IMR-90 (cell line): Measurements from ENCODE around the gene CIDEC. TPM values are rescaled to one million over a fixed set of nuclear protein-coding genes. Genes with fewer than 3 reads are reported as not detected.

Experiments used
- ATAC-seq: fragments of 200-7000 bp; cut with Tn5 transposase; 2 replicates; pipeline ENCODE4 v1.9.1; 2020; ENCODE audit warnings: low read depth, mild to moderate bottlenecking, moderate library complexity
- BruUV-seq: library from RNA; stranded (reverse); fragments of 400-500 nt; replicated peaks from 2 replicates; lab custom pipeline; 2021; lab: Mats Ljungman, UMichigan
- CTCF ChIA-PET: fragments of 300-600 bp; formaldehyde crosslinking; extraction: SDS; loops from one replicate; lab custom pipeline; 2021; ENCODE audit warnings: antibody characterized with exemption; lab: Yijun Ruan, JAX
- POLR2A ChIA-PET: fragments of 300-600 bp; sonication (Branson Sonifier 250); formaldehyde crosslinking; loops from one replicate; lab custom pipeline; 2022; ENCODE audit warnings: antibody characterized with exemption; ENCODE audit not compliant: unreplicated experiment; lab: Charles Lee
- DNase-seq: peaks from one replicate; pipeline ENCODE4 v3.0.0; 2013
- H2AFZ ChIP-seq: replicated peaks from 2 replicates; pipeline ENCODE3; 2013; ENCODE audit warnings: low read length, mild to moderate bottlenecking; ENCODE audit not compliant: poor library complexity
- H2AK5ac ChIP-seq: 2 replicates; pipeline ENCODE4 v1.6.1; 2013; ENCODE audit warnings: low read depth, low read length, inconsistent platforms
- H2AK9ac ChIP-seq: replicated peaks from 2 replicates; pipeline ENCODE3; 2013; ENCODE audit warnings: mild to moderate bottlenecking, low read depth, low read length, moderate library complexity; ENCODE audit not compliant: poor library complexity
- H2BK120ac ChIP-seq: 2 replicates; pipeline ENCODE4 v1.6.1; 2013; ENCODE audit warnings: low read depth, low read length, inconsistent platforms
- H2BK15ac ChIP-seq: 3 replicates; pipeline ENCODE4 v1.6.1; 2013; ENCODE audit warnings: low read depth, low read length, inconsistent platforms
- H2BK20ac ChIP-seq: 2 replicates; pipeline ENCODE4 v1.6.1; 2013; ENCODE audit warnings: low read depth, mild to moderate bottlenecking, inconsistent platforms, low read length, moderate library complexity
- H2BK5ac ChIP-seq: 2 replicates; pipeline ENCODE4 v1.6.1; 2013; ENCODE audit warnings: mild to moderate bottlenecking, low read depth, low read length, inconsistent platforms; ENCODE audit not compliant: poor library complexity, severe bottlenecking
- H3K14ac ChIP-seq: replicated peaks from 2 replicates; pipeline ENCODE4 v1.6.1; 2013; ENCODE audit warnings: low read depth, low read length, inconsistent platforms
- H3K18ac ChIP-seq: 2 replicates; pipeline ENCODE4 v1.6.1; 2013; ENCODE audit warnings: low read depth, low read length, control low read depth
- H3K23ac ChIP-seq: 2 replicates; pipeline ENCODE4 v1.6.1; 2013; ENCODE audit warnings: low read depth, low read length, inconsistent platforms
- H3K27ac ChIP-seq: 2 replicates; pipeline ENCODE4 v1.5.1; 2013; ENCODE audit warnings: mild to moderate bottlenecking, control low read depth, low read length; ENCODE audit not compliant: insufficient read depth
- H3K27me3 ChIP-seq: 2 replicates; pipeline ENCODE4 v1.6.1; 2013; ENCODE audit warnings: low read length; ENCODE audit not compliant: control insufficient read depth, insufficient read depth
- H3K36me3 ChIP-seq: 2 replicates; pipeline ENCODE4 v1.6.1; 2013; ENCODE audit warnings: low read length, mixed read lengths; ENCODE audit not compliant: control insufficient read depth, insufficient read depth
- H3K4ac ChIP-seq: 2 replicates; pipeline ENCODE4 v1.6.1; 2013; ENCODE audit warnings: low read depth, low read length, inconsistent platforms
- H3K4me1 ChIP-seq: 2 replicates; pipeline ENCODE4 v1.6.1; 2013; ENCODE audit warnings: low read length, mixed read lengths; ENCODE audit not compliant: control insufficient read depth, insufficient read depth
- H3K4me2 ChIP-seq: 2 replicates; pipeline ENCODE4 v1.6.1; 2013; ENCODE audit warnings: low read depth, mild to moderate bottlenecking, control low read depth, low read length, moderate library complexity
- H3K4me3 ChIP-seq: 2 replicates; pipeline ENCODE4 v1.5.1; 2013; ENCODE audit warnings: low read depth, mild to moderate bottlenecking, control low read depth, low read length, moderate library complexity; ENCODE audit not compliant: insufficient read depth
- H3K56ac ChIP-seq: 2 replicates; pipeline ENCODE4 v1.6.1; 2013; ENCODE audit warnings: low read length, inconsistent platforms; ENCODE audit not compliant: insufficient read depth; ENCODE audit errors: extremely low read depth
- H3K79me1 ChIP-seq, 2 experiments: 2 replicates each; pipeline ENCODE4 v1.6.1; 2013; ENCODE audit warnings: low read length in 2 of 2, inconsistent platforms in 1 of 2, low read depth in 1 of 2
- H3K9ac ChIP-seq: 2 replicates; pipeline ENCODE4 v1.6.1; 2013; ENCODE audit warnings: low read depth, low read length, control low read depth
- H3K9me1 ChIP-seq: 2 replicates; pipeline ENCODE4 v1.6.1; 2013; ENCODE audit warnings: low read length, inconsistent platforms; ENCODE audit not compliant: insufficient read depth
- H3K9me3 ChIP-seq: 2 replicates; pipeline ENCODE4 v1.6.1; 2013; ENCODE audit warnings: low read length; ENCODE audit not compliant: control insufficient read depth, insufficient read depth
- H4K20me1 ChIP-seq: 2 replicates; pipeline ENCODE4 v1.6.1; 2013; ENCODE audit warnings: low read length, inconsistent platforms; ENCODE audit not compliant: insufficient read depth
- H4K5ac ChIP-seq: 2 replicates; pipeline ENCODE4 v1.6.1; 2013; ENCODE audit warnings: mild to moderate bottlenecking, low read depth, low read length, control low read depth
- H4K8ac ChIP-seq, 2 experiments: 2 replicates each; pipeline ENCODE4 v1.6.1; 2013; ENCODE audit warnings: low read depth in 2 of 2, low read length in 2 of 2, control low read depth in 1 of 2, inconsistent platforms in 1 of 2
- H4K91ac ChIP-seq: 2 replicates; pipeline ENCODE4 v1.6.1; 2013; ENCODE audit warnings: low read depth, low read length, inconsistent platforms; ENCODE audit not compliant: insufficient read depth
- CEBPB ChIP-seq: IDR thresholded peaks from 2 replicates; pipeline ENCODE4 v1.6.1; 2012; ENCODE audit warnings: low read depth, low read length, improper control_type of control experiment
- MAFK ChIP-seq: IDR thresholded peaks from 2 replicates; pipeline ENCODE4 v1.6.1; 2012; ENCODE audit warnings: low read depth, low read length, improper control_type of control experiment
- MAZ ChIP-seq: IDR thresholded peaks from 2 replicates; pipeline ENCODE4 v1.6.1; 2012; ENCODE audit warnings: low read depth, mild to moderate bottlenecking, low read length, improper control_type of control experiment, moderate library complexity, borderline replicate concordance
- POLR2A ChIP-seq: IDR thresholded peaks from 2 replicates; pipeline ENCODE4 v1.6.1; 2012; ENCODE audit warnings: mild to moderate bottlenecking, low read depth, low read length
- WGBS, 2 experiments: methylation state at CpG; one replicate each; pipeline versions ENCODE4 v1.1.5 to v1.1.7; 2013; ENCODE audit warnings: missing lambda C conversion rate in 2 of 2; ENCODE audit not compliant: insufficient read length in 1 of 2; ENCODE audit errors: extremely low coverage in 2 of 2; 5-methylcytosine and 5-hydroxymethylcytosine counted together
- dilution Hi-C: fragments of 300-500 bp; cut with HindIII; formaldehyde crosslinking; loops from one replicate; pipeline ENCODE4 v1.14.3; 2018; ENCODE audit warnings: low sequenced_read_pairs; ENCODE audit not compliant: unreplicated experiment
- in situ Hi-C: fragments of 300-500 bp; cut with MboI; formaldehyde crosslinking; loops from 3 replicates; pipeline ENCODE4 v1.14.3; 2019; ENCODE audit warnings: low sequenced_read_pairs, inconsistent platforms, mixed read lengths
- intact Hi-C: fragments of 100-400 bp; cut with micrococcal nuclease; formaldehyde crosslinking; loops from 2 replicates; pipeline ENCODE4 v1.10.0; 2022
- polyA plus RNA-seq, 3 experiments: library from polyadenylated mRNA; depleted of rRNA; stranded (reverse); fragments of >200 nt; gene quantifications; 2 replicates each; pipeline ENCODE4 v1.2.3, GENCODE V29; 2012; ENCODE audit warnings: low replicate concordance in 1 of 3
- total RNA-seq: library from RNA; depleted of rRNA; stranded (reverse); fragments of >200 nt; gene quantifications from 2 replicates; pipeline ENCODE4 v1.2.3, GENCODE V29; 2012

Gene CIDEC
- total and polyA plus RNA-seq, 2 of the 4 experiments (the other 2 are of a cell fraction), result 0.09 TPM; not detected in 1

DNA sequence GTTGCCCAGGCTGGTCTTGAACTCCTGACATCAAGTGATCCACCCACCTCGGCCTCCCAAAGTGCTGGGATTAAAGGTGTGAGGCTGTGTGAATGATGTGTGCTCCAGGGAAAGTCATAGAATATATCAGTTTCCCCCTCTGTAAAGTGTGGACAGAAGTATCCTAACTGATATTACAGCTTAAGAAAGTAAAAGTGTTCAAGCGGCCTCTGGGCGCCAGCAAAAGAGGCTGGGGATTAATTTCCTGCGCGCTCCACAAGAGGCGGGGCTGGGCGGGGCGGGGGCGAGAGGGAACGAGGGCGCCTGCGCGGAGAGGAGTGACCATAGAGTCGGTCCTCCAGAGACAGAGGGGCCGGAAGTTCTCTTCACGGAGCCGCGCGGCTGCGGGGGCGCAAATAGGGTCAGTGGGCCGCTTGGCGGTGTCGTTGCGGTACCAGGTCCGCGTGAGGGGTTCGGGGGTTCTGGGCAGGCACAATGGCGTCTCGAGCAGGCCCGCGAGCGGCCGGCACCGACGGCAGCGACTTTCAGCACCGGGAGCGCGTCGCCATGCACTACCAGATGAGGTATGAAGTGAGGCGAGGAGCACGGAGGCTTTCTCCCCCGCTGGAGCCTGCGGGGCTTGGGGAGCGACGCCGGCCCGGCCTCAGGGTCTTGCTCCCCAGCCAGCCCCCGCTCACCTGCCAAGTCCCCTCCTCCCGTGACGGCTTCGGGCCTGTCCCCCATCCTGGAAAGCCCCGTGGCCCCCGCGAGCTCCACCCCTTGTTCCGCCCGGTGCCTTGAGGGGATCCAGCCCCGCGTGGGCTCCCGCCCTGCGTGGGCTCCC is 10.4 kb upstream of the CIDEC start, which contains the start of gene JAGN1 (continued):
- TF ChIP-seq MAZ, result peak; percentile 25; the same call in 1 of the 2 replicates
- TF ChIP-seq MAFK, result no peak

DNA sequence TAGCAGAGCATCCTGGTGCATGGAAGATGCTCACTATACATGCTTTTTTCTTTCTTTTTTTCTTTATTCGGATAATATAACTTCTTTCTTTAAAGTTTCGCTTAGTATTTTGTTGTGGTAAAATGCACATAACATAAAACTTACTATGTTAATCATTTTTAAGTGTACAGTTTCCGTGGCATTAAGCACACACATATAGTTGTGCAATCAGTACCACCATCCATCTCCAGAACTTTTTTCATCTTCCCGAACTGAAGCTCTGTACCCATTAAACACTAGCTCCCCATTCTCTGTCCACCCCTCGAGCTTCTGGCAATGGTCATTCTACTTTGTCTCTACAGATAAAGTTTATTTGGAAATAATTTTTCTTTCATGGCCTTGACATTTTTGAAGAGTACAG is 9.4 kb upstream of the CIDEC start:
- Histone ChIP-seq H3K27ac (no peak overlapping the region), H3K4ac (0 out of 2 replicates have a peak overlapping the region, but pooled peaks have one; percentile 5), H2BK120ac (peak overlapping the region; percentile 34; the same call in 1 of the 2 replicates), H3K23ac (no peak overlapping the region), H4K20me1 (no peaks in the 10 kb centered on the region; the same call in 1 of the 2 replicates), H2AK9ac (no peak overlapping the region), H2AK5ac (no peak overlapping the region; the same call in 1 of the 2 replicates), H3K9me3 (no peaks in the 10 kb centered on the region), H3K4me1 (peaks cover 4% of the 10 kb centered on the region), H2BK15ac (no peak overlapping the region), H2BK5ac (no peak overlapping the region), H3K14ac (no peak overlapping the region), H3K79me1 (peaks cover 16 to 30% of the 10 kb centered on the region in 2 experiments), H4K91ac (no peak overlapping the region), H2BK20ac (no peak overlapping the region), H3K9me1 (0 out of 2 replicates have a peak, but pooled peaks cover 6% of the 10 kb centered on the region), H3K36me3 (peaks cover 13% of the 10 kb centered on the region), H3K27me3 (no peaks in the 10 kb centered on the region), H4K5ac (0 out of 2 replicates have a peak overlapping the region, but pooled peaks have one; percentile 75), H4K8ac (no peak overlapping the region; a peak in 1 of 4 replicates), H2AFZ (peak overlapping the region; percentile 28), H3K4me3 (no peak overlapping the region), H3K4me2 (no peak overlapping the region), H3K56ac (no peak overlapping the region), H3K18ac (no peak overlapping the region), H3K9ac (no peak overlapping the region)
- intact Hi-C loops, result no loop called here
- no peak for ATAC-seq
- POLR2A ChIA-PET, result no interaction called here
- TF ChIP-seq POLR2A (no peak), CEBPB (peak; percentile 73)
- BruUV-seq, result no TSS peak
- in situ Hi-C loops, result no loop called here
- WGBS, 2 experiments, result no CpG with 5 or more reads among the region's 5 CpGs
- no peak for DNase-seq
- CTCF ChIA-PET, result no interaction called here
- dilution Hi-C loops, result no loop called here
